Lower lobe of right lung (tissue), 2 donors: ENCODE results near the gene WFIKKN2. TPM values are rescaled to one million over a fixed set of nuclear protein-coding genes. Genes with fewer than 3 reads are reported as not detected.
A peak's percentile ranks its signal among the peaks of the same experiment; 100 is the strongest.
"Not testable (repeated sequence)": the region's sequence is repeated elsewhere in the genome, so short reads cannot be mapped to it uniquely, and the experiment has no call there.

ENCODE experiments used
- ATAC-seq, 2 donors: fragments of 200-7000 bp; cut with Tn5 transposase; one replicate each; pipeline ENCODE4 v1.9.1; 2020 to 2022; ENCODE audit warnings: mild to moderate bottlenecking in 2 of 2, moderate library complexity in 2 of 2
- DNase-seq: peaks from one replicate; pipeline ENCODE4 v3.0.0-alpha.2; 2020
- H3K27ac ChIP-seq: fragments of 200-600 bp; one replicate; pipeline ENCODE4 v1.8.0; 2022
- H3K27me3 ChIP-seq: fragments of 200-600 bp; one replicate; pipeline ENCODE4 v1.8.0; 2022; ENCODE audit warnings: low read depth
- H3K36me3 ChIP-seq: fragments of 200-600 bp; one replicate; pipeline ENCODE4 v1.8.0; 2022; ENCODE audit warnings: mild to moderate bottlenecking
- H3K4me1 ChIP-seq: fragments of 200-600 bp; one replicate; pipeline ENCODE4 v1.8.0; 2022
- H3K4me3 ChIP-seq: fragments of 200-600 bp; one replicate; pipeline ENCODE4 v1.8.0; 2022; ENCODE audit warnings: mild to moderate bottlenecking
- H3K9me3 ChIP-seq: fragments of 200-600 bp; one replicate; pipeline ENCODE4 v1.8.0; 2022
- intact Hi-C: fragments of 100-400 bp; cut with DNase I; formaldehyde crosslinking; loops from one replicate; pipeline ENCODE4 v1.11.0; 2022
- total RNA-seq: library from RNA; stranded (reverse); fragmentation: NEBNext Ultra II Directional; extraction: Animal tissue kit (Norgen Biotek cat#: 25700); gene quantifications from one replicate; pipeline ENCODE4 v1.2.1, GENCODE V29; 2021
- TF ChIP-seq, protein P1 (sequence below): fragments of 200-600 bp; IDR thresholded peaks from one replicate; pipeline ENCODE4 v1.8.0; 2022; ENCODE audit warnings: antibody characterized with exemption, mild to moderate bottlenecking
- donor health status: DM: no; HTN: yes; CAD: no; lungs with severe emphysema.

Gene WFIKKN2
- total RNA-seq, 1 donor from 2014 or later: 0.35 TPM

DNA sequence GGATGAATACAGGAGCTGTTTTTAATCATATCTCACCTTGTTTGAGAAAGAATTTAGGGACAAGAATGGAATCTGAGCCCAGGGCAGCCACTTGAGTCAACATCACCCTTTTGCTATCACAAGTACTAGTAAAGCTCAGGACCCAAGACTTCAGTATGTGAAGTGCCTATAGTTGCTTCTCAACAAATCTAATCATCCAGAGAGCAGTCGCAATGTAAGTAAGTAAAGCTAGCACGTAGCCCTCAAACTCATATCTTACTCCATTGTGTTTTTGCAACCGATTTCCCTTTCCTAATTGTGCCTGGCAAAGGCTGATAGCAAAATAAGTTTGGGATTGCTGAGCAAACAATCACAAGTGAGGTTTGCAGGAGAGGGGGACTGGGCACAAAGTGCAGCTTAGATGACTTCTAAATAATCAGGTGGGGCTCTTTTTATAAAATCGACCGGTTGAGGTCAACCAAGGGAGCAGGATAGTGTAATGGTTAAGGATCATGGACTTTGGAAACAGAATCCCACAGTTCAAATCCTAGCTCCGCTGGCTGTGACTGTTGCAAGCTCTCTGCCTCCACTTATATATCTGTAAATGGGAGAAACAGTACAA is 17.7 kb downstream of the WFIKKN2 start:
- intact Hi-C loops: loop anchor here (5.0 kb wide), 1 partner anchor 99 kb away; no protein-coding TSS in a partner anchor

DNA sequence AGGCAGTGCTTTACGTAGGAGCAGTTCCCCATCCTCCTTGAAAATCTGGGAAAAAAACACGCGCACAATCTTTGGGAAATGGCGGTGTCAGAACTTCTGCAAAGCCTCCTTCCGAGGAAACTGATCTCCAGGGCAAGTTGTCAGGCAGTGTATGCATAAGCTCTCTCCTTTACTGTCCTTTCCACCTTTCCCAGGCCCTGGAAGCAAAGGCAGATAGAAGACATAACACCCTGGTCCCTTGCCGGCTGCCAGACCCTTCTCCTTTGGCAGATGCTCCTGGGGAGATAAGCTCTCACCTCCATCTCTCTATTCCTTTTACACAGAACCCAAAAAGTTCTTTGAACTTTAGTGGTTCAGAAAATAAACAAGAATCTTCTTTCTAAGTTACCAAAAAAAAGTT is 18.4 kb downstream of the WFIKKN2 start:
- ATAC-seq (no peak), DNase-seq (no peak)
- Histone ChIP-seq H3K27me3 (no peaks in the 10 kb centered on the region), H3K27ac (no peak overlapping the region), H3K36me3 (no peaks in the 10 kb centered on the region), H3K4me1 (peaks cover 34% of the 10 kb centered on the region), H3K4me3 (no peak overlapping the region), H3K9me3 (no peaks in the 10 kb centered on the region)
- intact Hi-C loops: loop anchor here (5.0 kb wide), 1 partner anchor 99 kb away; no protein-coding TSS in a partner anchor
- TF ChIP-seq, protein P1, sequence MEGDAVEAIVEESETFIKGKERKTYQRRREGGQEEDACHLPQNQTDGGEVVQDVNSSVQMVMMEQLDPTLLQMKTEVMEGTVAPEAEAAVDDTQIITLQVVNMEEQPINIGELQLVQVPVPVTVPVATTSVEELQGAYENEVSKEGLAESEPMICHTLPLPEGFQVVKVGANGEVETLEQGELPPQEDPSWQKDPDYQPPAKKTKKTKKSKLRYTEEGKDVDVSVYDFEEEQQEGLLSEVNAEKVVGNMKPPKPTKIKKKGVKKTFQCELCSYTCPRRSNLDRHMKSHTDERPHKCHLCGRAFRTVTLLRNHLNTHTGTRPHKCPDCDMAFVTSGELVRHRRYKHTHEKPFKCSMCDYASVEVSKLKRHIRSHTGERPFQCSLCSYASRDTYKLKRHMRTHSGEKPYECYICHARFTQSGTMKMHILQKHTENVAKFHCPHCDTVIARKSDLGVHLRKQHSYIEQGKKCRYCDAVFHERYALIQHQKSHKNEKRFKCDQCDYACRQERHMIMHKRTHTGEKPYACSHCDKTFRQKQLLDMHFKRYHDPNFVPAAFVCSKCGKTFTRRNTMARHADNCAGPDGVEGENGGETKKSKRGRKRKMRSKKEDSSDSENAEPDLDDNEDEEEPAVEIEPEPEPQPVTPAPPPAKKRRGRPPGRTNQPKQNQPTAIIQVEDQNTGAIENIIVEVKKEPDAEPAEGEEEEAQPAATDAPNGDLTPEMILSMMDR: no peak

More for the DNA sequence above, 17.7 kb downstream of the WFIKKN2 start:
- DNase-seq: no peak
- Histone ChIP-seq H3K36me3 (no peaks in the 10 kb centered on the region), H3K4me3 (no peak overlapping the region), H3K27ac (no peak overlapping the region), H3K9me3 (no peaks in the 10 kb centered on the region), H3K27me3 (no peaks in the 10 kb centered on the region), H3K4me1 (peaks cover 34% of the 10 kb centered on the region)
- ATAC-seq: peak in 1 of 2 donors; percentile 44
- TF ChIP-seq, protein P1: no peak

DNA sequence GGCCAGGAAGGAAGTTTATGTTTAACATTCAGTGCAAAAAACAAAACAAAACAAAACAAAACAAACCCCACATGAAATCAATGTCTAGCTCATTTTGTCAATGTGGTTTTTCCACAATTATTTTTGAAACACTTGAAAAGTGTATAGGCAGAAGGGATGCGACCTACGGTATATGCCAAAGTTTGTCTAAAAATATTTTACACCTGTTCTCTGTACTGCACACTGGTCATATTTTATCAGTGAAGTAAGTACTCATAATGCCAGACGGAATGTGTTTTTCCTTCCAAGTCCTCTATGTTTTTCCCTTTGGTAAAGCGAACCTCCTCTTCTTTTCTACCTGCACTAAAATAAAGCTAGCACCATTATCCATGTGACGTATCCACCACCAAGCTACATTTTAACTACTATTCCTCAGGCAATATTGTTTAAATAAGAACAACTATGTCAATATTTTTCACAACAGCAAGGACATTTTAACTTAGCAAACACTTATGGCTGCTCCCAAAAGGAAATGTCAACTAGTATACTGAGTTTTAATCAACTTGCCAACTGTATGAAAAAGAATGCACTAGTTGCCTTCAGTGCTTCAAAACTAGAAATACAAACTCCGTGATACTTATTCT is 20.4 kb downstream of the WFIKKN2 start:
- no peak for DNase-seq
- intact Hi-C loops: no loop called here
- Histone ChIP-seq H3K27ac (peak overlapping the region; percentile 27), H3K4me1 (peaks cover 34% of the 10 kb centered on the region), H3K4me3 (no peak overlapping the region), H3K27me3 (no peaks in the 10 kb centered on the region), H3K36me3 (peaks cover under 1% of the 10 kb centered on the region), H3K9me3 (no peaks in the 10 kb centered on the region)
- ATAC-seq: peak; percentile 37 to 79
- TF ChIP-seq, protein P1: no peak

DNA sequence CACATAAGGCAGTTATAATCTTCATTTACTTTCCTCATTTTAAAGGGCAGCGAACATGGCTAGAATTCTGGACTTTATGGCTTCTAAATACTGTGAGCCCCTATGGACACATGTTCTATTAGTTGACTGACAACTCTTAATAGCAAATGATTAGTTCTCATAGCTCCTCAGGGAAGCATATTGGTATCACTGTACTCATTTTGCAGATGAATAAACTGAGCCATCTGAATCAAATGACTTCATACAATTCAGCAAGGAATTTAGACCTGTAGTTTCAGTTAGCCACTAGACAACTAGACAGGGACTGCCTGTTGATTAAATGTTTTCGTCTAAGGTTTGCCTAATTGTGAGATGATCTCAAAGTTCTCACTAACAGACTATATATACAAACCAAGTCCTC is 21.0 kb downstream of the WFIKKN2 start:
- H3K4me1 ChIP-seq: peaks cover 36% of the 10 kb centered on the region
- TF ChIP-seq, protein P1: no peak
- no peaks in the 10 kb centered on the region for H3K9me3 ChIP-seq

DNA sequence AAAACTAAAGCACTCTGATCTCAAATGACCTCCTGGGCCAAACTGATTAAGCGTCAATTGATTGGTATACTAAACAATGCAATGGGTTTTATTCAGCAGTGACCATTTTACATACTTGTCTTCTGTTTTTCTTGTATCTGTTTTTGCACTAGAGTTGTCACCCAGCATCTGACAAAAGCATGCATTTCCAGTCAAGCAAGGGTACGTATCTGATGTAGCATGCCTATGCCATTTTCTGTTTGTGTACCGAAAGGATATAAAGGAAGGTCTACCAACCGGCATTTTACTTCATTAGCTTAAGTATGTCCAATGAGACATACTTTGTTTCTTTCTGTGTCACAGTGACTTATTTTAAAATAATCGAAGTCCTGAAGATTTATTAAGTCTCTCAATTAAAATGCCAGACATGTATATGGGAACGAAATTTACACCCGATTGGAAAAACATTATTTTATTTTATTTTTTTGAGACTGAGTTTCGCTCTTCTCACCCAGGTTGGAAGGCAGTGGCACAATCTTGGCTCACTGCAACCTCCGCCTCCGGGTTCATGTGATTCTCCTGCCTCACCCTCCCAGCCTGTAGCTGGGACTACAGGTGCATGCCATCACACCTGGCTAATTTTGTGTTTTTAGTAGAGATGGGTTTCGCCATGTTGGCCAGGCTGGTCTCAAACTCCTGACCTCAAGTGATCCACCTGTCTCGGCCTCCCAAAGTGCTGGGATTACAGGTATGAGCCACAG is 23.3 kb downstream of the WFIKKN2 start:
- Histone ChIP-seq H3K27me3 (no peaks in the 10 kb centered on the region), H3K27ac (no peak overlapping the region), H3K4me1 (peaks cover 45% of the 10 kb centered on the region), H3K9me3 (no peaks in the 10 kb centered on the region), H3K36me3 (peaks cover 29% of the 10 kb centered on the region), H3K4me3 (no peak overlapping the region)
- ATAC-seq: no peak
- TF ChIP-seq, protein P1: no peak
- intact Hi-C loops: no loop called here
- DNase-seq: no peak

More for the DNA sequence above, 21.0 kb downstream of the WFIKKN2 start:
- Histone ChIP-seq H3K27me3 (no peaks in the 10 kb centered on the region), H3K4me3 (no peak overlapping the region), H3K36me3 (peaks cover 6% of the 10 kb centered on the region), H3K27ac (peak overlapping the region; percentile 27)
- intact Hi-C loops: no loop called here
- ATAC-seq: no peak
- no peak for DNase-seq

DNA sequence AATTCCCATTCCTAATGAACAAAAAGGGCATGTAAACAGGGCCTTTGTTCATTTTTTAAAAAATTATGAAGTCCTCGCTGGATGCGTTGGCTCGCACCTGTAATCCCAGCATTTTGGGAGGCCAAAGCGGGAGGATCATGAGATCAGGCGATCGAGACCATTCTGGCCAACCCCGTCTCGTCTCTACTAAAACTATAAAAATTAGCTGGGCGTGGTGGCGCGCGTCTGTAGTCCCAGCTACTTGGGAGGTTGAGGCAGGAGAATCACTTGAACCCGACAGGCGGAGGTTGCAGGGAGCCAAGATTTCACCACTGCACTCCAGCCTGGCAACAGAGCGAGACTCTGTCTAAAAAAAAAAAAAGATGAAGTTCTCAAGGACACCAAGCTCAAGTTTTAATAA is 24.3 kb downstream of the WFIKKN2 start:
- DNase-seq, H3K9me3 ChIP-seq, H3K4me3 ChIP-seq, H3K27ac ChIP-seq, intact Hi-C loops, ATAC-seq, H3K27me3 ChIP-seq: not testable (repeated sequence)
- Histone ChIP-seq H3K36me3 (peaks cover 31% of the 10 kb centered on the region), H3K4me1 (peaks cover 44% of the 10 kb centered on the region)
